Measurements from ENCODE around the gene ATXN7L1. TPM values are rescaled to one million over a fixed set of nuclear protein-coding genes. Genes with fewer than 3 reads are reported as not detected.

ATXN7L1 gene
- total RNA-seq, 1 donor from 2014 or later: 20.6 TPM

DNA sequence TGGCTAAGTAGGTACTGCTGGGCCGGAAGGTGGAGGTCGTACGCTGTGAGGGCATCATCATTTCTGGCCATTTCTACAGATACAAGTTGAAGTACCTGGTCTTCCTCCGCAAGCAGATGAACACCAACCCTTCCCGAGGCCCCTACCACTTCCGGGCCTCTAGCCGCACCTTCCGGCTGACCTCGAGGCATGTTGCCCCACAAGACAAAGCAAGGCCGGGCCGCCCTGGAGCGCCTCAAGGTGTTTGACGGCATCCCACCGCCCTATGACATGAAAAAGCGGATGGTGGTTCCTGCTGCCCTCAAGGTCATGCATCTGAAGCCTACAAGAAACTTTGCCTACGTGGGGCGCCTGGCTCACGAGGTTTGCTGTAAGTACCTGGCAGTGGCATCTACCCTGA lies 56.8 kb downstream of the ATXN7L1 start:
- no peak for TF ChIP-seq CTCF (IDR thresholded peaks at IDR 0.05; ENCODE audit: partially characterized antibody, unreplicated experiment)
- no peak overlapping the region for H3K27ac Mint-ChIP-seq (ENCODE audit: unreplicated experiment)
- H3K36me3 Mint-ChIP-seq (ENCODE audit: unreplicated experiment): peaks cover 4% of the 10 kb centered on the region
- H3K4me1 Mint-ChIP-seq (ENCODE audit: low read depth, unreplicated experiment): peaks cover 19% of the 10 kb centered on the region
- no peaks in the 10 kb centered on the region for H3K27me3 Mint-ChIP-seq (ENCODE audit: unreplicated experiment)
- no peak for DNase-seq
- no peaks in the 10 kb centered on the region for H3K9me3 Mint-ChIP-seq (ENCODE audit: unreplicated experiment)
- no peak overlapping the region for H3K4me3 Mint-ChIP-seq (ENCODE audit: unreplicated experiment)

DNA sequence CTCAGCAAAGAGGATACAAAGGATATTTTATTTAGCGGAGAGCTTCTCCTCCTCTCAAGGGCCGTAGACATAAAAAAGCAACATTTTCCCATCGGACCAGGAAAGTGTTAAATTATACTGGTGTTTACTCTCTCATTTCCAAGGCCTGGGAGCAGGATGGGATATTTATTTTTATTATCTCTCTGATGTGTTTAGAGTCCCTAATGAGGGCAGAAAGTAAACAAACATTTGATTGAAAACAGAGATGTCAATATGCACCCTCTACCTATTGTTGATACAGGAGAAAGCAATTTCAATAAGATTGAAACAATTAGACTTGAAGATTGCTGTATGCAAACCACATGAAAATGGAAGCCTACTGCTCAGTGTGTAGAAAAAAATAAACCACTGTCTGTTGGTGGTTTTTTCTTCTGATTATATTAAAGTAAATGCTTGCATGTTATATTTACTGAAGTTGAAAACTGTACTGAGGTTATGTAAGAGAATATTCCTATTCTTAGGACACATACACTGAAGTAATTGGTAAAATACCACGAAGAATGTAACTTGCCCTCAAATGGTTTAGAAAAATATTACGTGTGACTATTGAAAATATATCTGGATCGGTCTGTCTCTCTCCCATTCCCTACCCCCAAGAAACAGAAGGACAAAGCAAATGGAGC lies 59.3 kb downstream of the ATXN7L1 start:
- Mint-ChIP-seq H3K4me1 (ENCODE audit: low read depth, unreplicated experiment) (peaks cover 11% of the 10 kb centered on the region), H3K36me3 (ENCODE audit: unreplicated experiment) (no peaks in the 10 kb centered on the region), H3K27me3 (ENCODE audit: unreplicated experiment) (no peaks in the 10 kb centered on the region), H3K27ac (ENCODE audit: unreplicated experiment) (peak overlapping the region; percentile 70), H3K9me3 (ENCODE audit: unreplicated experiment) (no peaks in the 10 kb centered on the region), H3K4me3 (ENCODE audit: unreplicated experiment) (no peak overlapping the region)
- no peak for DNase-seq
- TF ChIP-seq CTCF (IDR thresholded peaks at IDR 0.05; ENCODE audit: partially characterized antibody, unreplicated experiment): no peak

DNA sequence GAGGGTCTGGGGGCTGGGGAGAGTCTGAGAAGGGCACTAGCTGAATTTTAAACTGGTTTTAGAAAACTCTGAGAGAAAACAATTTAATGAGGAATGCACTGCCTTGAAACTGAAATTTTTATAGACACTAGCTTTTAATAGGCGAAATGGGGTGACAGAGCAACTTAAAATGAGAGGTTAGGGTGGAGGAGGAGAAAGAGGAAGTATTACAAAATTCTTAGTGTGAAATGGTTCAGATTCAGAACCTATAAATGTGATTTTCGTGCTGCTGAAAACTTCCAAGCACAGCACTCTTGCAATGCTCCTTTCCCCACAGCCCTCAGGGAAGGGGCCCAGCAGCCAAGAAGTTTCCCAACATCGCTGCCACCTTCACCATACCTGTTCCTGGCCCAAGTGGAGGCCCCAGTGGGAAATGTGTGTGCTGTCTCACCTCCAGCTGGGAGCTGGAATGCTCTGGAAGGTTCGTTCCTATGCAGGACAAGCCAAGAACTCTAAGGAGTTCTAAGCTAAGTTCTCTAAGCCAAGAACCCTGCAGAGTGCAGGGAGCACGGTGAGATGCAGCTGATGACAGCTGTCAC lies 60.0 kb downstream of the ATXN7L1 start:
- DNase-seq: no peak
- Mint-ChIP-seq H3K9me3 (ENCODE audit: unreplicated experiment) (no peaks in the 10 kb centered on the region), H3K36me3 (ENCODE audit: unreplicated experiment) (no peaks in the 10 kb centered on the region), H3K4me3 (ENCODE audit: unreplicated experiment) (no peak overlapping the region), H3K4me1 (ENCODE audit: low read depth, unreplicated experiment) (peaks cover 11% of the 10 kb centered on the region), H3K27me3 (ENCODE audit: unreplicated experiment) (no peaks in the 10 kb centered on the region), H3K27ac (ENCODE audit: unreplicated experiment) (peak overlapping the region; percentile 70)
- TF ChIP-seq CTCF (IDR thresholded peaks at IDR 0.05; ENCODE audit: partially characterized antibody, unreplicated experiment): no peak

GRCh38 chr7:105815576-105815975 lies 60.8 kb downstream of the ATXN7L1 start:
- no peaks in the 10 kb centered on the region for H3K9me3 Mint-ChIP-seq (ENCODE audit: unreplicated experiment)
- H3K27ac Mint-ChIP-seq (ENCODE audit: unreplicated experiment): no peak overlapping the region

More at GRCh38 chr7:105815576-105815975, 60.8 kb downstream of the ATXN7L1 start:
- Mint-ChIP-seq H3K36me3 (ENCODE audit: unreplicated experiment) (no peaks in the 10 kb centered on the region), H3K27me3 (ENCODE audit: unreplicated experiment) (no peaks in the 10 kb centered on the region), H3K4me1 (ENCODE audit: low read depth, unreplicated experiment) (peaks cover 11% of the 10 kb centered on the region), H3K4me3 (ENCODE audit: unreplicated experiment) (no peak overlapping the region)
- DNase-seq: no peak
- no peak for TF ChIP-seq CTCF (IDR thresholded peaks at IDR 0.05; ENCODE audit: partially characterized antibody, unreplicated experiment)
